ENCODE results near the gene TCERG1L.

Gene TCERG1L

DNA sequence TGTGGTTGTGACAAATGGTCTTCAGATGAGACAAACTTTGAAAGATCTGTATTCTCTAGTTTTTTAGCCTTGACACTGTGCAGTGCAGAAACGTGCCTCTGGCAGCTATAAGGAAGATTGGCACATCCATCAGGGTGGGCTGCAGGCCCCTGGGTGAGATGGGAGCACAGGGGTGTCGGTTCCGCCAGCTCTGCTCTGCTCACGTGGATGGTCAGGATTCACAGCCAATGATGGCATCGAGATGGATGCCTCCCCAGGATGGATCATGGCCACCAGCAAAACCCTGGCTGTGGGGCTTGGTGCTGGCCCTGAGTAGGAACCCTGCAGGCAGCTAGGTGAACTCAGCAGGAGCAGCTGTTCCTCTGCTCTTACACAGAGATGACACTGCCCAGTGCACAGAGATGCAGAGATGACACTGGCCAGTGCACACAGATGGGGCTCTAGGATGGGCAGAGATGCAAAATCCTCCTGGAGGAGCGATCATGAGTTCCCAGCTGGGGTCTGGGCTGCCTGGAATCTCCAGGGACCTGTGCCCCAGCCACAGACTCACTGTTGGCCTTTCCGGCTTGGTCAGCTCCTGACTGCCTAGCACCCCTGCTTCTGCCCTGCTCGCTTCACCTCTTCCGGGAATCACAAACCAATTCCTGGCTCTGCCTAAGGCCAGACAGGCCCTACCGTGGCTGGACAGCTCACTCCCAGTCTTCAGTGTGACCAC, 185.9 kb downstream of the TCERG1L start:
- no peak for DNase-seq (ENCODE audit: low read depth in 1 of 2, low spot score in 1 of 2)
- TF ChIP-seq SPI1 (IDR thresholded peaks at IDR 0.05; ENCODE audit: borderline replicate concordance, low read depth) (no peak), POLR2AphosphoS5 (IDR thresholded peaks at IDR 0.05; ENCODE audit: low read depth) (no peak), GABPA (IDR thresholded peaks at IDR 0.05; ENCODE audit: low read depth) (no peak)
- TF ChIP-seq, protein P1, sequence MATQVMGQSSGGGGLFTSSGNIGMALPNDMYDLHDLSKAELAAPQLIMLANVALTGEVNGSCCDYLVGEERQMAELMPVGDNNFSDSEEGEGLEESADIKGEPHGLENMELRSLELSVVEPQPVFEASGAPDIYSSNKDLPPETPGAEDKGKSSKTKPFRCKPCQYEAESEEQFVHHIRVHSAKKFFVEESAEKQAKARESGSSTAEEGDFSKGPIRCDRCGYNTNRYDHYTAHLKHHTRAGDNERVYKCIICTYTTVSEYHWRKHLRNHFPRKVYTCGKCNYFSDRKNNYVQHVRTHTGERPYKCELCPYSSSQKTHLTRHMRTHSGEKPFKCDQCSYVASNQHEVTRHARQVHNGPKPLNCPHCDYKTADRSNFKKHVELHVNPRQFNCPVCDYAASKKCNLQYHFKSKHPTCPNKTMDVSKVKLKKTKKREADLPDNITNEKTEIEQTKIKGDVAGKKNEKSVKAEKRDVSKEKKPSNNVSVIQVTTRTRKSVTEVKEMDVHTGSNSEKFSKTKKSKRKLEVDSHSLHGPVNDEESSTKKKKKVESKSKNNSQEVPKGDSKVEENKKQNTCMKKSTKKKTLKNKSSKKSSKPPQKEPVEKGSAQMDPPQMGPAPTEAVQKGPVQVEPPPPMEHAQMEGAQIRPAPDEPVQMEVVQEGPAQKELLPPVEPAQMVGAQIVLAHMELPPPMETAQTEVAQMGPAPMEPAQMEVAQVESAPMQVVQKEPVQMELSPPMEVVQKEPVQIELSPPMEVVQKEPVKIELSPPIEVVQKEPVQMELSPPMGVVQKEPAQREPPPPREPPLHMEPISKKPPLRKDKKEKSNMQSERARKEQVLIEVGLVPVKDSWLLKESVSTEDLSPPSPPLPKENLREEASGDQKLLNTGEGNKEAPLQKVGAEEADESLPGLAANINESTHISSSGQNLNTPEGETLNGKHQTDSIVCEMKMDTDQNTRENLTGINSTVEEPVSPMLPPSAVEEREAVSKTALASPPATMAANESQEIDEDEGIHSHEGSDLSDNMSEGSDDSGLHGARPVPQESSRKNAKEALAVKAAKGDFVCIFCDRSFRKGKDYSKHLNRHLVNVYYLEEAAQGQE (IDR thresholded peaks at IDR 0.05; ENCODE audit: insufficient replicate concordance, low read depth): no peak
- TF ChIP-seq, protein P2, sequence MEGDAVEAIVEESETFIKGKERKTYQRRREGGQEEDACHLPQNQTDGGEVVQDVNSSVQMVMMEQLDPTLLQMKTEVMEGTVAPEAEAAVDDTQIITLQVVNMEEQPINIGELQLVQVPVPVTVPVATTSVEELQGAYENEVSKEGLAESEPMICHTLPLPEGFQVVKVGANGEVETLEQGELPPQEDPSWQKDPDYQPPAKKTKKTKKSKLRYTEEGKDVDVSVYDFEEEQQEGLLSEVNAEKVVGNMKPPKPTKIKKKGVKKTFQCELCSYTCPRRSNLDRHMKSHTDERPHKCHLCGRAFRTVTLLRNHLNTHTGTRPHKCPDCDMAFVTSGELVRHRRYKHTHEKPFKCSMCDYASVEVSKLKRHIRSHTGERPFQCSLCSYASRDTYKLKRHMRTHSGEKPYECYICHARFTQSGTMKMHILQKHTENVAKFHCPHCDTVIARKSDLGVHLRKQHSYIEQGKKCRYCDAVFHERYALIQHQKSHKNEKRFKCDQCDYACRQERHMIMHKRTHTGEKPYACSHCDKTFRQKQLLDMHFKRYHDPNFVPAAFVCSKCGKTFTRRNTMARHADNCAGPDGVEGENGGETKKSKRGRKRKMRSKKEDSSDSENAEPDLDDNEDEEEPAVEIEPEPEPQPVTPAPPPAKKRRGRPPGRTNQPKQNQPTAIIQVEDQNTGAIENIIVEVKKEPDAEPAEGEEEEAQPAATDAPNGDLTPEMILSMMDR (IDR thresholded peaks at IDR 0.05; ENCODE audit: insufficient read depth, low read length): no peak
- Histone ChIP-seq H3K27me3 (ENCODE audit: insufficient read depth, poor library complexity, severe bottlenecking) (no peaks in the 10 kb centered on the region), H3K4me3 (replicated peaks; ENCODE audit: insufficient read depth, low read length) (no peak overlapping the region), H3K27ac (replicated peaks) (no peak overlapping the region)

DNA sequence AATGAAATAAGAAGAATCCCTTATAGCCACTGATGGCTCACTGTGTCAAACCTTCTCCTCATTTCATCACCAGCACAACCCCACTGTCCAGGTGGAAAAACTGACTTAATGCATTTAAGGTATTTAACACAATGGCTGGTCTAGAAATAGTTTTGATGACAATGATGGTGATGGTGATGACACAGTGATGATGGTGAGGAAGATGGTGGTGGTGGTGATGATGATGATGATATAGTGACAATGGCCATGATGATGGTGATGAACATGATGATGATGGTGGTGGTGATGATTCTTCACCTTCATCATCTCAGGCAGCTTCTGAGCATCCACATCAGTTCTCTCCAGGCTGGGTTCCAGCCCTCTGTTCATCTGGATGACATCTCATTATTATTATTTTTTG, 186.6 kb downstream of the TCERG1L start:
- Histone ChIP-seq H3K27ac (replicated peaks) (no peak overlapping the region), H3K4me3 (replicated peaks; ENCODE audit: insufficient read depth, low read length) (no peak overlapping the region), H3K27me3 (ENCODE audit: insufficient read depth, poor library complexity, severe bottlenecking) (no peaks in the 10 kb centered on the region)
- DNase-seq (ENCODE audit: low read depth in 1 of 2, low spot score in 1 of 2): no peak
- TF ChIP-seq, protein P1 (IDR thresholded peaks at IDR 0.05; ENCODE audit: insufficient replicate concordance, low read depth): no peak
- TF ChIP-seq, protein P2 (IDR thresholded peaks at IDR 0.05; ENCODE audit: insufficient read depth, low read length): no peak
- TF ChIP-seq GABPA (IDR thresholded peaks at IDR 0.05; ENCODE audit: low read depth) (no peak), POLR2AphosphoS5 (IDR thresholded peaks at IDR 0.05; ENCODE audit: low read depth) (no peak), SPI1 (IDR thresholded peaks at IDR 0.05; ENCODE audit: borderline replicate concordance, low read depth) (no peak)

DNA sequence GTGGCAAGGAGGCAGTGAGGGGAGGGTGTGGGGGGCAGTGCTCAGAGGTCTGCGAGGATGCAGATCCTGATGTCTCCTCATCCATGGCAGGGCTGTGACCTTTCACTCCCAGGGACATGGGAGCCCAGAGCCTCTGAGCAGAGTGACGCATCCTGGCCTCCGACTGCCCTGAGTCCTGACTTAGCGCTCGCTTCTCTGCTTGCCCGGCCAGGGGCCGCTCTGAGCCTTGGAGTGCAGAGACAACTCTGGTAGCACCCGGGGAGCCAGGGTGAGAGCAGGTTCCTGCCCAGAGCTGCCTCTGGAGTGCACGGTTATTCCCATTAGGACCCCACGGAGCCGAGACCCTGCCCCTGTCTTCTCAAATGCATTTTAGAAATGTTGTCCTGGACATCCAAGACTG, 188.0 kb downstream of the TCERG1L start:
- H3K4me3 ChIP-seq (replicated peaks; ENCODE audit: insufficient read depth, low read length): no peak overlapping the region
- TF ChIP-seq, protein P2 (IDR thresholded peaks at IDR 0.05; ENCODE audit: insufficient read depth, low read length): no peak
- no peak for TF ChIP-seq GABPA (IDR thresholded peaks at IDR 0.05; ENCODE audit: low read depth)
- no peak for TF ChIP-seq SPI1 (IDR thresholded peaks at IDR 0.05; ENCODE audit: borderline replicate concordance, low read depth)
- TF ChIP-seq POLR2AphosphoS5 (IDR thresholded peaks at IDR 0.05; ENCODE audit: low read depth): no peak
- TF ChIP-seq, protein P1 (IDR thresholded peaks at IDR 0.05; ENCODE audit: insufficient replicate concordance, low read depth): no peak
- no peak for DNase-seq (ENCODE audit: low read depth in 1 of 2, low spot score in 1 of 2)
- H3K27ac ChIP-seq (replicated peaks): no peak overlapping the region
- H3K27me3 ChIP-seq (ENCODE audit: insufficient read depth, poor library complexity, severe bottlenecking): no peaks in the 10 kb centered on the region
